ENCODE measurements around the gene C1orf52.

C1orf52 gene

DNA sequence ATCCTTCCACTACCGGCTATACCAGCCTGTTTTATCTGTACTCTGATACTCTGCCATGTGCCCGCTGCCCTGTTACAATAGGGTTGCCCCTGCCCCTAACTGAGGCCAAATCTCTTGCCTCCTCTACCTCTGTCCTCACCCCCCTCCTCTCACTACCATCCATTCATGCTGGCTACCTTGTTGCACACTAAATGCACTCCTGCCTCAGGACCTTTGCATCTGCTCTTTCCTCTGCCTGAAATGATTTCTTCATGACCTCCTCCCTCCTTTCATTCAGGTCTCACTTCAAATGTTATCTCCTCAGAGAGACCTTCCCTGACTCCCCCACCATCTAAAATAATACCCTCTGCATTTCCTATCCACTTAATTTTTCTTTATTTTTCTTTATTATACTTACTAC lies 51.0 kb downstream of the C1orf52 start:
- Histone ChIP-seq H3K4me1 (no peaks in the 10 kb centered on the region), H3K9me3 (no peaks in the 10 kb centered on the region), H3K4me3 (ENCODE audit: low read depth, low read length) (no peak overlapping the region), H3K36me3 (no peaks in the 10 kb centered on the region), H3K27me3 (peaks cover 18% of the 10 kb centered on the region)
- no peak for DNase-seq
- no peak for TF ChIP-seq CTCF (IDR thresholded peaks at IDR 0.05; ENCODE audit: low read depth, low read length)

DNA sequence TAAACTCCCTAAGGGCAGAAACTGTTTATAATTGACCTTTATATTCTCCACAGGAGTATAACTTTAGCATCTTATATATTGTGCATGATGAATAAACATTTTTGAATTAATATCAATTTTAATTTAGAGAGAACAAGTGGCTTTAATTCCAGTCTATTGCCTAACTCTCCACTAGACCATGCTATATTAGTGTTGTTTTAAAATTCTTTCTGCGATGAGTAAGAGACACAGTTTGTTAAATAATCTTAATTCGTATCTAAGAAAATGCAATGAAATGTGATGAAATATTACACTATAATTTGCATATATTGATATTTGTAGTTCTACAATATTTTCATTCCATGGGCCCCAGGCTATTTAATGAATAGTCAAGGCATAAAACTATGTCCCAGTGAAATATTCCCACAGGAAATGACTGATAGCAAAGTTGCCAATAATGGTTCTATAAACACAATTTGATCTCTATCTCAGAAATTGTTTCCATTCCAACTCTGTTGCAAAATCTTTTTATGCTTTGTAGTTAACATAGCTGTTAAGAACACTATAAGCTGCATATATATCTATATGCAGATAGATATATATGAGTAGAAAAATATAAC lies 55.8 kb downstream of the C1orf52 start:
- no peak for DNase-seq
- peaks cover 53% of the 10 kb centered on the region for H3K27me3 ChIP-seq
- H3K4me3 ChIP-seq (ENCODE audit: low read depth, low read length): no peak overlapping the region
- no peaks in the 10 kb centered on the region for H3K36me3 ChIP-seq
- TF ChIP-seq CTCF (IDR thresholded peaks at IDR 0.05; ENCODE audit: low read depth, low read length): no peak
- no peaks in the 10 kb centered on the region for H3K9me3 ChIP-seq
- H3K4me1 ChIP-seq: no peaks in the 10 kb centered on the region

DNA sequence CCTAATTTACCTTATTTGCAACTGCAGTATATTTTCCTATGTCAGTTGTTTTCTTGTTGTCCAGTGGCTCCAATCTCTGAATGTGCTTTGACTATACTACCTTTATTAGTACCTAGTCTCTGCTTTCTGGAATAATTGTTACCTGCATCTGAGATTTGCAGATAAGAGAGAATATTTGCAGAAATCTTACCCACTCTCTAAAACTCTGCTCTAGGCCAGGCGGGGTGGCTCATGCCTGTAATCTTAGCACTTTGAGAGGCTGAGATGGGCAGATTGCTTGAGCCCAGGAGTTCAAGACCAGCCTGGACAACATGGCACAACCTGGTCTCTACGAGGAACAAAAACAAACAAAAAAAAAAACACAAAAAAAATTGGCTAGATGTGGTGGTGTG lies 56.6 kb downstream of the C1orf52 start:
- Histone ChIP-seq H3K27me3 (peaks cover 57% of the 10 kb centered on the region), H3K4me3 (ENCODE audit: low read depth, low read length) (no peak overlapping the region), H3K4me1 (no peaks in the 10 kb centered on the region), H3K9me3 (no peaks in the 10 kb centered on the region), H3K36me3 (no peaks in the 10 kb centered on the region)
- no peak for DNase-seq
- TF ChIP-seq CTCF (IDR thresholded peaks at IDR 0.05; ENCODE audit: low read depth, low read length): no peak

DNA sequence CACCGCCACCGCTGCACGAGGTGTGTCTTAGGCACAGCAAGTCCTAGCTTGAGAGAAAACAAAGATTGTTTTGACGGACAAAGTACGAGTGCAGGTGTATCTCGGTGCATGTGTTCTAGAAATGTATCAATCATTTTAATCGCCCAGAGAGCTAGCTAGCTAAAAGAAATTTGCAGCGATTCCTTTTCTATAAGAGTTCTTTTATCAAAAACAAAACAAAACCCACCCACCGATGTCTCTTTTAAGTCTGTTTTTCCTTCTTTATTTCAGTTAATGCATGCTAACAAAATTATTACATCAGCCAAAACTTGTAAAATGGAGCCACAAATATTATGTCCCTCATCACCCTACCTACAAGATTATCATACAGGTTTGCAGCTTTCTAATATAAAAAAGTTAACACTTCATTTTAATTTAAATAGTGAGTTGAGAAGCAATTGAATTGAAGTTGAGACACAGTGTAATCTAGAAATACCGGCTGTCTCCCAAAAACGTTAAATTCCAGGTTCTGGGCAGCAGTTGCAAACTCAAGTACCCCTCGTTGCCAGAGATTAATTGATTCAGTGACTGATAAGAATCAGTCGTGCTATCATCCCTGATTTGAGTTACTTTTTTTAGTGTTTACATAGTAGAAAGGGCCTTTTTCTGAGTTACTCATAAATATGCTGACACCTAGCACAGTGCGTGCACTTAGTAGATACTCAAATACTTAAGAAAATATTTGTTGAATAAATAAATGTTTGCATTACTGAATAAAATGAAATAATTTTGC lies 57.2 kb downstream of the C1orf52 start:
- H3K36me3 ChIP-seq: no peaks in the 10 kb centered on the region
- H3K27me3 ChIP-seq: peaks cover 60% of the 10 kb centered on the region
- H3K4me3 ChIP-seq (ENCODE audit: low read depth, low read length): no peak overlapping the region
- H3K4me1 ChIP-seq: no peaks in the 10 kb centered on the region
- no peaks in the 10 kb centered on the region for H3K9me3 ChIP-seq
- DNase-seq: no peak
- no peak for TF ChIP-seq CTCF (IDR thresholded peaks at IDR 0.05; ENCODE audit: low read depth, low read length)

DNA sequence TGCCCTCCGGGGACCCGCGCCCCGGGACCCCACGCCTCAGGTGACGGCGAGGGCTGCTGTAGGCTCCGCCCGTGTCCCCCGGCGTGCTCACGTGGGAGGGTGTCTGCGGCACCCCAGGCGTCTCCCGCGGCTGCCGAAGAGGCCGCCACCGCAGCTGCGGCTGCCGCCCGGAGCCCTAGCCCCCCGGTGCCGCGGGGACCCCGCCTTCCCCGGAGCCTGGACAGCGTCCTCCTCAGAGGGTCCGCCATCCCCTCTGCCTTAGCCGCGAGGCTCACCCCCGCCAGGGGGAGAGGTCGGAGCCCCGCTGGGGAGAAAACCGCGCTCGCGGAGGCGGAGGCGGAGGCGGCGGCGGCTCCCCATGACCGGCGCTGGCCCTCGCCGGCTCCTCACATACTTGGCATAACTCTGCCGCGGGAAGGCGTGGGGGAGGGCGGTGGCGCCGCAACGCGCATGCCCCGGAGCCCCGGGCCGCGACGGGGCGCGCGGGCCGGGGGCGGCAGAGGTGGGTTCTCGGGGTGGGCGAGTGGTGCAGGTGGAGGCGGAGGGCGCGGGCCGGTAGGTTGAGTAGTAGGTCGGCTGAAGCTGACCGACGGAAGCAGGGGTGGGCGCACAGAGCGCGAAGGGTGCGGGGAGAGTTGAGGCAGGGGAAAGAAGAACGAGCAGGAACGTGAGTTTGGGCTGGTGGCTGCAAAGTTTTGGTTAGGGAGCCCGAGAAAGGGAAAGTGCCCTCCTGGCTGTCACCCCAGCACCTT lies 57.9 kb downstream of the C1orf52 start:
- no peaks in the 10 kb centered on the region for H3K4me1 ChIP-seq
- TF ChIP-seq CTCF (IDR thresholded peaks at IDR 0.05; ENCODE audit: low read depth, low read length): no peak
- no peaks in the 10 kb centered on the region for H3K9me3 ChIP-seq
- peak; percentile 3 for DNase-seq
- H3K36me3 ChIP-seq: no peaks in the 10 kb centered on the region
- peak overlapping the region; percentile 33 for H3K4me3 ChIP-seq (ENCODE audit: low read depth, low read length)
- H3K27me3 ChIP-seq: peaks cover 54% of the 10 kb centered on the region
